CD14-positive monocyte (primary cell): ENCODE data around the gene GPLD1. TPM values are rescaled to one million over a fixed set of nuclear protein-coding genes. Genes with fewer than 3 reads are reported as not detected.

ENCODE experiments used
- DNase-seq, 3 donors: peaks; one replicate each; pipeline ENCODE4 v3.0.0-alpha.2; 2011 to 2022
- H2AFZ ChIP-seq: 2 replicates; pipeline ENCODE4 v1.6.0; 2012; ENCODE audit warnings: mild to moderate bottlenecking, low read depth, low read length, inconsistent platforms; ENCODE audit not compliant: insufficient read depth, poor library complexity, severe bottlenecking
- H3K27ac ChIP-seq, 2 donors: 1 replicate in 1 of 2; 2 replicates in 1 of 2; pipeline ENCODE4 v1.5.1; 2012 to 2013; ENCODE audit warnings: low read length in 2 of 2, control low read depth in 1 of 2, inconsistent platforms in 1 of 2, low read depth in 1 of 2, mild to moderate bottlenecking in 1 of 2
- H3K27me3 ChIP-seq, 2 donors: one replicate each; pipeline versions ENCODE4 v1.6.0 to v1.6.1; 2011 to 2013; ENCODE audit warnings: low read length in 2 of 2; ENCODE audit not compliant: control insufficient read depth in 2 of 2, insufficient read depth in 2 of 2
- H3K36me3 ChIP-seq, 2 donors: replicated peaks in 1 of 2; 1 replicate in 1 of 2; 2 replicates in 1 of 2; pipeline versions ENCODE4 v1.5.1 to v1.6.1; 2012 to 2013; ENCODE audit warnings: low read length in 2 of 2, control low read depth in 1 of 2, inconsistent platforms in 1 of 2, mild to moderate bottlenecking in 1 of 2; ENCODE audit not compliant: insufficient read depth in 2 of 2, control insufficient read depth in 1 of 2
- H3K4me1 ChIP-seq, 2 donors: 1 replicate in 1 of 2; 2 replicates in 1 of 2; pipeline versions ENCODE4 v1.5.1 to v1.6.1; 2012 to 2013; ENCODE audit warnings: low read length in 2 of 2, control low read depth in 1 of 2, inconsistent platforms in 1 of 2, mild to moderate bottlenecking in 1 of 2, moderate library complexity in 1 of 2; ENCODE audit not compliant: insufficient read depth in 2 of 2, control insufficient read depth in 1 of 2
- H3K4me2 ChIP-seq: replicated peaks from 2 replicates; pipeline ENCODE3; 2012; ENCODE audit warnings: low read length, moderate library complexity, mild to moderate bottlenecking; ENCODE audit not compliant: poor library complexity, severe bottlenecking; ENCODE audit errors: extremely low read depth
- H3K4me3 ChIP-seq, 3 experiments: fragments of 200-600 bp in 1 of 3; sonication (generic) in 1 of 3; replicated peaks in 1 of 3; 1 replicate in 2 of 3; 2 replicates in 1 of 3; pipeline ENCODE4 v1.5.1; 2011 to 2013; ENCODE audit warnings: low read length in 3 of 3, mild to moderate bottlenecking in 3 of 3, control low read depth in 2 of 3, low read depth in 2 of 3, inconsistent platforms in 1 of 3, moderate library complexity in 1 of 3
- H3K79me2 ChIP-seq: 2 replicates; pipeline ENCODE4 v1.6.0; 2012; ENCODE audit warnings: mild to moderate bottlenecking, control low read depth, inconsistent platforms, low read length, moderate library complexity; ENCODE audit not compliant: insufficient read depth
- H3K9ac ChIP-seq: 2 replicates; pipeline ENCODE4 v1.6.0; 2017; ENCODE audit warnings: low read length, mild to moderate bottlenecking; ENCODE audit not compliant: insufficient read depth, poor library complexity, severe bottlenecking
- H3K9me3 ChIP-seq, 2 donors: replicated peaks in 1 of 2; 1 replicate in 1 of 2; 2 replicates in 1 of 2; pipeline versions ENCODE4 v1.5.1 to v1.6.1; 2012 to 2013; ENCODE audit warnings: low read length in 2 of 2, control low read depth in 1 of 2; ENCODE audit not compliant: control insufficient read depth in 1 of 2, insufficient read depth in 1 of 2
- H4K20me1 ChIP-seq: 2 replicates; pipeline ENCODE4 v1.6.0; 2012; ENCODE audit warnings: mild to moderate bottlenecking, low read length, control low read depth, moderate library complexity; ENCODE audit not compliant: insufficient read depth
- H3K27ac Mint-ChIP-seq, 7 donors: one replicate each; pipeline ENCODE4 v1.8.0; 2020; ENCODE audit warnings: mild to moderate bottlenecking in 7 of 7, mixed read lengths in 7 of 7, moderate library complexity in 6 of 7, inconsistent platforms in 2 of 7
- H3K27me3 Mint-ChIP-seq, 3 donors: one replicate each; pipeline ENCODE4 v1.8.0; 2021 to 2022; ENCODE audit warnings: low read depth in 3 of 3, mild to moderate bottlenecking in 3 of 3, mixed read lengths in 3 of 3, moderate library complexity in 3 of 3, inconsistent platforms in 1 of 3
- H3K36me3 Mint-ChIP-seq, 2 donors: one replicate each; pipeline ENCODE4 v1.8.0; 2020; ENCODE audit warnings: mixed read lengths in 2 of 2, inconsistent platforms in 1 of 2, mild to moderate bottlenecking in 1 of 2
- H3K4me1 Mint-ChIP-seq: one replicate; pipeline ENCODE4 v1.8.0; 2020; ENCODE audit warnings: mild to moderate bottlenecking, mixed read lengths
- H3K4me3 Mint-ChIP-seq, 2 donors: one replicate each; pipeline ENCODE4 v1.8.0; 2020; ENCODE audit warnings: mild to moderate bottlenecking in 2 of 2, mixed read lengths in 2 of 2, moderate library complexity in 1 of 2
- H3K9me3 Mint-ChIP-seq, 7 donors: one replicate each; pipeline ENCODE4 v1.8.0; 2020 to 2022; ENCODE audit warnings: mixed read lengths in 7 of 7, mild to moderate bottlenecking in 6 of 7, moderate library complexity in 6 of 7, inconsistent platforms in 2 of 7
- WGBS: methylation state at CpG from one replicate; pipeline ENCODE4 v1.1.5; 2013; ENCODE audit warnings: missing lambda C conversion rate; ENCODE audit not compliant: insufficient coverage; 5-methylcytosine and 5-hydroxymethylcytosine counted together
- intact Hi-C, 2 donors: fragments of 100-400 bp; cut with micrococcal nuclease; formaldehyde crosslinking; loops; one replicate each; pipeline versions ENCODE4 v1.15.0 to v1.15.1; 2023
- polyA plus RNA-seq, 3 donors: library from polyadenylated mRNA; depleted of rRNA in 1 of 3; unstranded in 2 of 3; stranded (reverse) in 1 of 3; fragments of 300-500 nt in 2 of 3; fragments of >200 nt in 1 of 3; fragmentation: Illumina TruSeq in 2 of 3; gene quantifications; 1 replicate in 2 of 3; 2 replicates in 1 of 3; pipeline ENCODE4 v1.2.3, GENCODE V29; 2012 to 2021
- TF ChIP-seq, protein P1 (sequence below): fragments of 200-600 bp; IDR thresholded peaks from one replicate; pipeline ENCODE4 v1.8.0; 2022; ENCODE audit warnings: antibody characterized with exemption, mild to moderate bottlenecking

The GPLD1 gene
- polyA plus RNA-seq, 3 donors: not detected

DNA sequence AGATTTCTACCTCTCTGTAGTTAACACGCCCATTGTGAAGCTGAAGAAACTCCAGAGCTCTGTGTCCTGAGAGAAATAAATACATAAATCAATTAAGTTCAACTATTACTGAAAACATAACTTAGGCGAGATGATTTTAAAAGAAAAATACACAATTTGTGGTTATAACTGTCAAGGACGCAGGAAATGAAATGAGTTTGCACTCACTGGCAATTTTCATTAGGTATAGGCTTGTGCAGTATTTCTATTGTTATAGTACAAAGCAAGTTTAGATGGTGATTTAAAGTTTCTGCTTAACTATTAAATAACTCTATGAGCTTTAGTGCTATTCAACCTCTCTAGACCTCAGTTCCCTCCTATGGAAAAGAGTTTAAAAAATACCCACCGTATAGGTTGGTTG lies 3.3 kb downstream of the GPLD1 start:
- Mint-ChIP-seq H3K4me1 (peaks cover 8% of the 10 kb centered on the region), H3K36me3 (no peaks in the 10 kb centered on the region), H3K27ac (peak overlapping the region in 1 of 7 donors; percentile 81), H3K4me3 (no peak overlapping the region), H3K27me3 (no peaks in the 10 kb centered on the region), H3K9me3 (peaks cover 0 to 3% (median 0%) of the 10 kb centered on the region in 7 donors)
- Histone ChIP-seq H3K9ac (no peak overlapping the region), H3K36me3 (no peaks in the 10 kb centered on the region), H3K79me2 (no peaks in the 10 kb centered on the region), H2AFZ (no peak overlapping the region), H3K4me3 (no peak overlapping the region), H4K20me1 (no peaks in the 10 kb centered on the region), H3K27me3 (no peaks in the 10 kb centered on the region), H3K9me3 (no peaks in the 10 kb centered on the region), H3K4me1 (no peaks in the 10 kb centered on the region), H3K27ac (no peak overlapping the region), H3K4me2 (no peak overlapping the region)
- no CpG with 5 or more reads among the region's 4 CpGs for WGBS
- TF ChIP-seq, protein P1, sequence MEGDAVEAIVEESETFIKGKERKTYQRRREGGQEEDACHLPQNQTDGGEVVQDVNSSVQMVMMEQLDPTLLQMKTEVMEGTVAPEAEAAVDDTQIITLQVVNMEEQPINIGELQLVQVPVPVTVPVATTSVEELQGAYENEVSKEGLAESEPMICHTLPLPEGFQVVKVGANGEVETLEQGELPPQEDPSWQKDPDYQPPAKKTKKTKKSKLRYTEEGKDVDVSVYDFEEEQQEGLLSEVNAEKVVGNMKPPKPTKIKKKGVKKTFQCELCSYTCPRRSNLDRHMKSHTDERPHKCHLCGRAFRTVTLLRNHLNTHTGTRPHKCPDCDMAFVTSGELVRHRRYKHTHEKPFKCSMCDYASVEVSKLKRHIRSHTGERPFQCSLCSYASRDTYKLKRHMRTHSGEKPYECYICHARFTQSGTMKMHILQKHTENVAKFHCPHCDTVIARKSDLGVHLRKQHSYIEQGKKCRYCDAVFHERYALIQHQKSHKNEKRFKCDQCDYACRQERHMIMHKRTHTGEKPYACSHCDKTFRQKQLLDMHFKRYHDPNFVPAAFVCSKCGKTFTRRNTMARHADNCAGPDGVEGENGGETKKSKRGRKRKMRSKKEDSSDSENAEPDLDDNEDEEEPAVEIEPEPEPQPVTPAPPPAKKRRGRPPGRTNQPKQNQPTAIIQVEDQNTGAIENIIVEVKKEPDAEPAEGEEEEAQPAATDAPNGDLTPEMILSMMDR: no peak
- no peak for DNase-seq
- intact Hi-C loops: no loop called here

DNA sequence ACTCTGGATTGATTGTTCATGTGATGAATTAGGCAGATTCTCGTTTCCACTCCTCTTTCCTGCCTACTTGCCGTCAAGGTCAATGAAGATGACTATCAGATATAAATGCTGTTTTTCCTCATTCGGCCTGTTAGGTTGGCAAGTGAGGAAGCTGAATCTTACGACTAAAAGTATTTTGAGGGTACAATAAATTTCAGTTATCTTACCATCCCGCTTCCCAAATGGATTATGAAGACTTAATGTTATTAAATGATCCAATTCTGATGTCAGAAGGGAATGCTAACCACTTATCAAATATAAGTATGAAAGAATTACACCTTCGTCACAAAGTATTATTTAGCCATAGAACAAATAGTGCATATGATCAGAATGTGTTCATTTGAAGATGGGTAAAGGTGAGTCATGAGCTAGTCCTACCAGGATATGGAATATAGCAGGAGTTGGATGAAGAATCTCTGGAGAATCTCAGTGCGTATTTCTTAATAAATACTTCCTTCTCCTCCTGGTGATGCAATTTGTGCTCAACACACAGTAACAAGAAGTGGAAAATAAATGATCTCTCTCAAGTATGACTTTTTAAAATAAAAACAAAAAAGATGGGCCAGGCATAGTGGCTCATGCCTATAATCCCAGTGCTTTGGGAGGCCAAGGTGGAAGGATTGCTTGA lies 4.6 kb downstream of the GPLD1 start:
- H3K36me3 ChIP-seq: no peaks in the 10 kb centered on the region
- TF ChIP-seq, protein P1: no peak
- H4K20me1 ChIP-seq: no peaks in the 10 kb centered on the region
- H3K4me1 ChIP-seq: no peaks in the 10 kb centered on the region
- Mint-ChIP-seq H3K36me3 (no peaks in the 10 kb centered on the region), H3K27me3 (no peaks in the 10 kb centered on the region), H3K4me3 (no peak overlapping the region), H3K4me1 (peaks cover 5% of the 10 kb centered on the region), H3K9me3 (peaks cover 0 to 3% (median 0%) of the 10 kb centered on the region in 7 donors), H3K27ac (no peak overlapping the region)
- no peaks in the 10 kb centered on the region for H3K79me2 ChIP-seq
- no peaks in the 10 kb centered on the region for H3K27me3 ChIP-seq
- no peak overlapping the region for H3K4me3 ChIP-seq
- no peak overlapping the region for H3K27ac ChIP-seq
- WGBS: no CpG with 5 or more reads among the region's 7 CpGs
- intact Hi-C loops: no loop called here
- no peak overlapping the region for H3K9ac ChIP-seq
- no peak overlapping the region for H3K4me2 ChIP-seq
- no peak for DNase-seq
- H2AFZ ChIP-seq: no peak overlapping the region
- H3K9me3 ChIP-seq: no peaks in the 10 kb centered on the region
